GM19035 (cell line): Measurements from ENCODE around the gene THYN1.
"Not testable (repeated sequence)": the region's sequence is repeated elsewhere in the genome, so short reads cannot be mapped to it uniquely, and the experiment has no call there.

Experiments used
- ATAC-seq: cut with Tn5 transposase; IDR thresholded peaks from one replicate; pipeline ENCODE4 v1.9.1; 2021; ENCODE audit not compliant: unreplicated experiment

THYN1 gene

GRCh38 chr11:134275534-134276395, 22.6 kb upstream of the THYN1 start, which contains the start of gene GLB1L3:
Gene GLB1L3 (plus strand): TSS chr11:134276379. CDS start chr11:134276741, 362 bp downstream.
- ATAC-seq = peak; percentile 75

- ATAC-seq = no peak
Measured at GRCh38 chr11:134275188-134275533, 22.0 kb upstream of the THYN1 start.

GRCh38 chr11:134273317-134273712, 20.2 kb upstream of the THYN1 start:
- no peak for ATAC-seq

- no peak for ATAC-seq
Measured at GRCh38 chr11:134272381-134273316, 19.5 kb upstream of the THYN1 start.

- no peak for ATAC-seq
Measured at GRCh38 chr11:134271978-134272377, 18.8 kb upstream of the THYN1 start.

GRCh38 chr11:134270250-134270714, 17.1 kb upstream of the THYN1 start:
- ATAC-seq = no peak

- ATAC-seq = no peak
Measured at GRCh38 chr11:134267966-134268365, 14.8 kb upstream of the THYN1 start.

- ATAC-seq = no peak
Measured at GRCh38 chr11:134267461-134267860, 14.3 kb upstream of the THYN1 start.

- ATAC-seq = no peak
Measured at GRCh38 chr11:134266841-134267251, 13.7 kb upstream of the THYN1 start.

- ATAC-seq = no peak
Measured at GRCh38 chr11:134266440-134266839, 13.3 kb upstream of the THYN1 start.

GRCh38 chr11:134264966-134265764, 12.0 kb upstream of the THYN1 start:
- no peak for ATAC-seq

- no peak for ATAC-seq
Measured at GRCh38 chr11:134261626-134262488, 8.7 kb upstream of the THYN1 start.

GRCh38 chr11:134260983-134261382, 7.8 kb upstream of the THYN1 start:
- no peak for ATAC-seq

- no peak for ATAC-seq
Measured at GRCh38 chr11:134260503-134260902, 7.4 kb upstream of the THYN1 start.

GRCh38 chr11:134258577-134258976, 5.4 kb upstream of the THYN1 start:
- ATAC-seq = no peak

- no peak for ATAC-seq
Measured at GRCh38 chr11:134257101-134257500, 3.9 kb upstream of the THYN1 start.

GRCh38 chr11:134255184-134255561, 2.0 kb upstream of the THYN1 start:
- not testable (repeated sequence) for ATAC-seq

- no peak for ATAC-seq
Measured at GRCh38 chr11:134254433-134255183, 1.5 kb upstream of the THYN1 start.
